CD8-positive, alpha-beta memory T cell (primary cell): ENCODE data around the gene BCLAF3. TPM values are rescaled to one million over a fixed set of nuclear protein-coding genes. Genes with fewer than 3 reads are reported as not detected.

Source experiments
- CTCF ChIA-PET: fragments of 350-600 bp; sonication (Branson Sonifier 250); formaldehyde crosslinking; loops from one replicate; lab custom pipeline; 2021; ENCODE audit warnings: antibody characterized with exemption; lab: Charles Lee
- POLR2A ChIA-PET: fragments of 350-600 bp; sonication (Branson Sonifier 250); formaldehyde crosslinking; loops from one replicate; lab custom pipeline; 2021; ENCODE audit warnings: antibody characterized with exemption; lab: Charles Lee
- DNase-seq, 5 donors: peaks; one replicate each; pipeline versions ENCODE4 v3.0.0 to v3.0.0-alpha.2; 2020 to 2022; ENCODE audit warnings: mixed read lengths in 1 of 5
- H3K27ac ChIP-seq: one replicate; pipeline ENCODE4 v1.7.0; 2013; ENCODE audit warnings: low read depth, mild to moderate bottlenecking, low read length, moderate library complexity
- H3K27me3 ChIP-seq: 2 replicates; pipeline ENCODE4 v1.7.0; 2013; ENCODE audit warnings: low read length, mild to moderate bottlenecking; ENCODE audit not compliant: insufficient read depth, poor library complexity, severe bottlenecking
- H3K36me3 ChIP-seq: 2 replicates; pipeline ENCODE4 v1.7.0; 2013; ENCODE audit warnings: mild to moderate bottlenecking, low read length, moderate library complexity; ENCODE audit not compliant: insufficient read depth
- H3K4me1 ChIP-seq: 2 replicates; pipeline ENCODE4 v1.7.0; 2013; ENCODE audit warnings: mild to moderate bottlenecking, low read length, moderate library complexity; ENCODE audit not compliant: insufficient read depth
- H3K4me3 ChIP-seq: 2 replicates; pipeline ENCODE4 v1.7.0; 2013; ENCODE audit warnings: mild to moderate bottlenecking, low read length
- H3K9me3 ChIP-seq: 2 replicates; pipeline ENCODE4 v1.7.0; 2013; ENCODE audit warnings: mild to moderate bottlenecking, low read length
- H3K27ac Mint-ChIP-seq, 8 donors: one replicate each; pipeline ENCODE4 v1.8.0; 2020 to 2021; ENCODE audit warnings: mixed read lengths in 8 of 8, mild to moderate bottlenecking in 6 of 8, inconsistent platforms in 3 of 8, moderate library complexity in 3 of 8
- H3K27me3 Mint-ChIP-seq, 2 donors: one replicate each; pipeline ENCODE4 v1.8.0; 2020 to 2021; ENCODE audit warnings: mixed read lengths in 2 of 2, mild to moderate bottlenecking in 1 of 2, moderate library complexity in 1 of 2
- H3K36me3 Mint-ChIP-seq, 3 donors: one replicate each; pipeline ENCODE4 v1.8.0; 2020 to 2021; ENCODE audit warnings: mixed read lengths in 3 of 3, inconsistent platforms in 1 of 3, mild to moderate bottlenecking in 1 of 3
- H3K4me1 Mint-ChIP-seq, 3 donors: one replicate each; pipeline ENCODE4 v1.8.0; 2020 to 2021; ENCODE audit warnings: mixed read lengths in 3 of 3, inconsistent platforms in 1 of 3, mild to moderate bottlenecking in 1 of 3
- H3K4me3 Mint-ChIP-seq, 7 donors: one replicate each; pipeline ENCODE4 v1.8.0; 2020 to 2021; ENCODE audit warnings: mixed read lengths in 7 of 7, mild to moderate bottlenecking in 6 of 7, moderate library complexity in 4 of 7, inconsistent platforms in 2 of 7
- H3K9me3 Mint-ChIP-seq, 5 donors: one replicate each; pipeline ENCODE4 v1.8.0; 2020 to 2022; ENCODE audit warnings: mixed read lengths in 5 of 5, mild to moderate bottlenecking in 3 of 5, moderate library complexity in 2 of 5, inconsistent platforms in 1 of 5
- polyA plus RNA-seq: library from polyadenylated mRNA; unstranded; fragments of 300-500 nt; fragmentation: Illumina TruSeq; gene quantifications from one replicate; pipeline ENCODE4 v1.2.3, GENCODE V29; 2021
- total RNA-seq, 2 experiments: library from RNA; stranded (reverse); gene quantifications; one replicate each; pipeline ENCODE4 v1.2.3, GENCODE V29; 2021

The BCLAF3 gene
- total RNA-seq (1 to 10 TPM; 4.3 to 4.9 TPM), polyA plus RNA-seq (2.9 TPM)

DNA sequence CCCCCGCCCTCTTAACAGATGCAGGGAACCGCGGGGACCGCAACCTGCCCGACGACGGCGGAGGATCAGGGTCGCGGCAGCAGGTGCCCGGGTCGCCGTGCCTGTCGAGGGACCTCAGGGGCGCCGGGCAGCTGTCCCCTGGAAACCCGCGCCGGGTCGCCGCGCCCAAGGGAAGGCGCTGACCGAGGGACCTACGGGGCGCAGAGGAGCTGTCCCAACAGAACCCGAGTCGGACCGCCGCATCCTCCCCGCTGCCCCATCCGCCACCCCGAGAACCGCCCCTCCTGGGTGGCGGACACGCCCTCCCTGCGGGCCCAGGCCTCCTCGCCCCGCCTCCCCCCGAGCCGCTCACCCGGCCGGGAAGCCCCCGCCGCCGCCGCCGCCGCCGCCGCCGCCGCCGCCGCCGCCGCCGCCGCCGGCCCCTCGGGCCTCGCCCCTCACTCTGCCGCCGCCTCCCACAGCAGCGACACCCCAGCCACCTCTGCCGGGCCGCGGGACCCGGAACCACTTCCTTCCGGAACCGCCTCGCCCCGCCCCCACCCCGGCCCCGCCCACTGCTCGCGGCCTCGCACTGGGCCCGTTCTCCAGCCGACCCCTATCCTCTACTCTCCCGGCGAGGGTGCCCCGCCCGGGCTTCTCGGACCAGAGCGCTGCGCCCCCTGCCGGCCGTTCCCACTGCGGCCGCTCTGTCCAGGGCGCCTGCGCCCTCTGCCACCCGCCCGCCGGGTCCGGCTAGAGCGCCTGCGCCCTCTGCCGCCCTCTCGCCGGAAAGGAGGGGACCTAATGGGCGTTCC is at the start of gene BCLAF3:
Gene BCLAF3 (minus strand): TSS at position 506 of the 794 bp plus-strand sequence. CDS start 20,797 bp downstream, outside the sequence.
- peaks cover 1 to 7% (median 4%) of the 10 kb centered on the region in 3 donors for H3K36me3 Mint-ChIP-seq
- H3K9me3 Mint-ChIP-seq: peaks cover 0 to 4% (median 0%) of the 10 kb centered on the region in 5 donors
- CTCF ChIA-PET: interaction anchor here (0.9 to 1.6 kb wide), 4 partner anchors 14 to 86 kb away, joined by 3 to 9 read pairs (median 3); no protein-coding TSS in a partner anchor
- Histone ChIP-seq H3K9me3 (no peaks in the 10 kb centered on the region), H3K4me3 (peak within 1 kb of the TSS; percentile 50), H3K4me1 (no peaks in the 10 kb centered on the region), H3K36me3 (no peaks in the 10 kb centered on the region), H3K27ac (peak within 1 kb of the TSS; percentile 47), H3K27me3 (no peaks in the 10 kb centered on the region)
- peaks cover 0 to 4% of the 10 kb centered on the region in 2 donors for H3K27me3 Mint-ChIP-seq
- peak; percentile 77 to 89 (median 83) for DNase-seq
- H3K4me1 Mint-ChIP-seq: peaks cover 17 to 35% (median 22%) of the 10 kb centered on the region in 3 donors
- peak within 1 kb of the TSS; percentile 85 to 99 (median 93) for H3K27ac Mint-ChIP-seq
- H3K4me3 Mint-ChIP-seq: peak within 1 kb of the TSS; percentile 82 to 91 (median 90)
- POLR2A ChIA-PET: no interaction called here

DNA sequence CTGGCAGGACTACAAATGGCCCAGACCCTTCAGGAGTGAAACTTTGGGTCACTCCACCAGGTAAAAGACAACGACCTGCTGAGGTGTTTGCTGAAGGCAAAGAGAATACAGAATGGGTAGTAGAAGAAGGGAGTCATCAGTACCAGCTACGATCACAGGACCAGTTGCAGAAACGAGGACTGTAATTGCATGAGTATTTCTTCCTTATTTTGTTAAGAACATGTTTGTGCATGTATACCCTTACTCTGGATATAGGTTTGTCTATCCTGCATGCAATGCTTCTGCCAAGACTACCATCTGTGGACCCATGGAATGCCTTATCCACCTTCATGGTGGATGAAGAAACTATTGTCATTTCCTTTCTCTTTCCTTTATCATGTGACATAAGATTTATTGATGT is 48.1 kb upstream of the BCLAF3 start:
- no peak overlapping the region for H3K27ac ChIP-seq
- no peaks in the 10 kb centered on the region for H3K9me3 Mint-ChIP-seq
- ChIA-PET POLR2A (no interaction called here), CTCF (no interaction called here)
- no peak overlapping the region for H3K4me3 ChIP-seq
- no peaks in the 10 kb centered on the region for H3K27me3 ChIP-seq
- no peaks in the 10 kb centered on the region for H3K4me1 ChIP-seq
- DNase-seq: no peak
- no peaks in the 10 kb centered on the region for H3K9me3 ChIP-seq
- H3K27me3 Mint-ChIP-seq: peaks cover 0 to 3% of the 10 kb centered on the region in 2 donors
- no peaks in the 10 kb centered on the region for H3K4me1 Mint-ChIP-seq
- H3K4me3 Mint-ChIP-seq: no peak overlapping the region
- no peaks in the 10 kb centered on the region for H3K36me3 ChIP-seq
- H3K36me3 Mint-ChIP-seq: peaks cover 0 to 7% (median 5%) of the 10 kb centered on the region in 3 donors
- H3K27ac Mint-ChIP-seq: no peak overlapping the region

DNA sequence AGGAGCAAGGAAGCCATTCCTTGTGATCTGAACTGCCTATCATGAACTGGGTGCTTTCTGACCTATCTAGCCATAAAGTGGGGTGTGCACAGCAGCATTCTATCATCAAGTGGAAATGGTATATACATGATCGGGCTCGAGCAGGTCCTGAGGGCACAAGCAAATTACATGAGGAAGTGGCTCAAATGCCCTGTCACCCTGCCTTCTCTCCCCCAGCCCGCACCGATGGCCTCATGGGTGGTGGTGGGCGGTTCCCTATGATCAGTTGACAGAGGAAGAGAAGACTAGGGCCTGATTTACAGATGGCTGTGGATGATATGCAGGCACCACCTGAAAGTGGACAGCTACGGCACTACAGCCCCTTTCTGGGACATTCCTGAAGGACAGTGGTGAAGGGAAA is 46.3 kb upstream of the BCLAF3 start:
- Histone ChIP-seq H3K27ac (no peak overlapping the region), H3K4me3 (no peak overlapping the region), H3K9me3 (no peaks in the 10 kb centered on the region), H3K27me3 (no peaks in the 10 kb centered on the region), H3K36me3 (no peaks in the 10 kb centered on the region), H3K4me1 (no peaks in the 10 kb centered on the region)
- Mint-ChIP-seq H3K27me3 (peaks cover 0 to 3% of the 10 kb centered on the region in 2 donors), H3K36me3 (peaks cover 0 to 10% (median 5%) of the 10 kb centered on the region in 3 donors), H3K27ac (no peak overlapping the region), H3K9me3 (no peaks in the 10 kb centered on the region), H3K4me3 (no peak overlapping the region), H3K4me1 (no peaks in the 10 kb centered on the region)
- no peak for DNase-seq
- POLR2A ChIA-PET: no interaction called here
- CTCF ChIA-PET: no interaction called here

DNA sequence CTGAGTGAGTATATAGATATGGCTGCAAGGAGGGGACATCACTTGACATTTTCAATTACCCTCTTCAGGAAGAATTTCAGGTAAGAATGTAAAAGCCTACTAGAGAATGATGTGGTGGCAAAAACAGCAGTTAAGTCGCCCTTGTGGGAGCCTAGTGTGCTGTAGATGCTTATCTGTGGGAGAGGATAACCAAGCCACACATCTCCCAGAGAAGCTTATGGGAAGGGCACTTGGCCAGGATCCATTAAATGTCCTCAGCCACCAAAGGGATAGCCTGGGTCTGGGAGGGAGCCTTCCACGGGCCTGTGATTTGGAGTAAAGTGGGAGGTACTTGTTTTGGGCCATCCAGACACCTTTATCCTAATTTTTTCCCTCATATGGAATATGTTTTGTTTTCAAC is 41.3 kb upstream of the BCLAF3 start:
- Mint-ChIP-seq H3K4me3 (no peak overlapping the region), H3K4me1 (peaks cover 5 to 19% (median 18%) of the 10 kb centered on the region in 3 donors), H3K9me3 (no peaks in the 10 kb centered on the region), H3K36me3 (peaks cover 0 to 3% (median 0%) of the 10 kb centered on the region in 3 donors), H3K27ac (no peak overlapping the region), H3K27me3 (peaks cover 0 to 3% of the 10 kb centered on the region in 2 donors)
- ChIA-PET CTCF (no interaction called here), POLR2A (no interaction called here)
- DNase-seq: no peak
- H3K4me1 ChIP-seq: no peaks in the 10 kb centered on the region
- H3K4me3 ChIP-seq: no peak overlapping the region
- no peaks in the 10 kb centered on the region for H3K36me3 ChIP-seq
- H3K27me3 ChIP-seq: no peaks in the 10 kb centered on the region
- no peaks in the 10 kb centered on the region for H3K9me3 ChIP-seq
- no peak overlapping the region for H3K27ac ChIP-seq

DNA sequence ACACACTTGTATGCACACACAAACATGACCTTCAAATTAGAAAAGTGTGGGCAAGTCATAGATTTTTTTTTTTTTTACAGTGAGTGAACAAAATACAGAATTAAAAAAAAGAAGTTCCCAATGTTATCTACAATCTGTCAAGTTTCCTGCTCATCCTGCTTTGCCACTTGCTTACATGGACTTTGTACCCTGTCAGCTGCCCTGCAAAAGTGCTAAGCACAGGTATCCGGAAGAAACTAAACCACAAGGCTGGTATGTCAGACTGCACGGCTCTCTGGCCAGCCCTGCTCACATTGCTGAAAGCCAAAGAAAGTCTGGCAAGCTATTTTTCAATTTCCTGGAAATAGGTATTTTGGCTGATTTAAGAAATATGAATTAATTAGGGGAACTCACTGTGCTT is 38.9 kb upstream of the BCLAF3 start:
- CTCF ChIA-PET: no interaction called here
- DNase-seq: no peak
- H3K27me3 Mint-ChIP-seq: no peaks in the 10 kb centered on the region
- Histone ChIP-seq H3K36me3 (no peaks in the 10 kb centered on the region), H3K4me3 (no peak overlapping the region), H3K27ac (no peak overlapping the region), H3K4me1 (no peaks in the 10 kb centered on the region), H3K27me3 (no peaks in the 10 kb centered on the region), H3K9me3 (no peaks in the 10 kb centered on the region)
- H3K36me3 Mint-ChIP-seq: peaks cover 0 to 3% (median 3%) of the 10 kb centered on the region in 3 donors
- POLR2A ChIA-PET: no interaction called here
- H3K9me3 Mint-ChIP-seq: no peaks in the 10 kb centered on the region
- H3K27ac Mint-ChIP-seq: no peak overlapping the region
- no peak overlapping the region for H3K4me3 Mint-ChIP-seq
- H3K4me1 Mint-ChIP-seq: peaks cover 5 to 19% (median 18%) of the 10 kb centered on the region in 3 donors

DNA sequence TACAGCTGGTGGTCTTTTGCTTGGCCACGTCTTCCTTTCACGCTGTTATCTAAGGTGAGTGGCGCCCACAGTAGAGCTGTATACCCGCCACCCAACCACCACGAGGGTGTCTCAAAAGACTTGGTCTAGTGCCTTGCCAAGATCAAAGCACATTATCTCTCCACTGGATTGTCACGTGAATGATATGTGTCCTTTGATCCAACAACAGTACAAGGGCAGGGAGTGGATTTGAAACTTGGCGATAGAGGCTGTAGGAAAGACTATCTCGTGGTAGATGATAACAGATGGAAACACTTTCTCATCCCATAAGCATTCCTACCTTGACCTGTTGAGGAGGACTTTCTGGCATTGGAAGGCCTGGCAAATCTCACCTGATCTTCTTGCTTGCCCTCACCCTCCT is 37.7 kb upstream of the BCLAF3 start:
- H3K27ac Mint-ChIP-seq: no peak overlapping the region
- ChIA-PET CTCF (no interaction called here), POLR2A (no interaction called here)
- H3K27me3 Mint-ChIP-seq: no peaks in the 10 kb centered on the region
- no peak for DNase-seq
- H3K36me3 Mint-ChIP-seq: peaks cover 0 to 11% (median 3%) of the 10 kb centered on the region in 3 donors
- peaks cover 5 to 19% (median 18%) of the 10 kb centered on the region in 3 donors for H3K4me1 Mint-ChIP-seq
- H3K4me3 Mint-ChIP-seq: no peak overlapping the region
- no peaks in the 10 kb centered on the region for H3K4me1 ChIP-seq
- H3K27me3 ChIP-seq: no peaks in the 10 kb centered on the region
- H3K9me3 ChIP-seq: no peaks in the 10 kb centered on the region
- no peaks in the 10 kb centered on the region for H3K9me3 Mint-ChIP-seq
- no peak overlapping the region for H3K4me3 ChIP-seq
- H3K36me3 ChIP-seq: no peaks in the 10 kb centered on the region
- no peak overlapping the region for H3K27ac ChIP-seq

DNA sequence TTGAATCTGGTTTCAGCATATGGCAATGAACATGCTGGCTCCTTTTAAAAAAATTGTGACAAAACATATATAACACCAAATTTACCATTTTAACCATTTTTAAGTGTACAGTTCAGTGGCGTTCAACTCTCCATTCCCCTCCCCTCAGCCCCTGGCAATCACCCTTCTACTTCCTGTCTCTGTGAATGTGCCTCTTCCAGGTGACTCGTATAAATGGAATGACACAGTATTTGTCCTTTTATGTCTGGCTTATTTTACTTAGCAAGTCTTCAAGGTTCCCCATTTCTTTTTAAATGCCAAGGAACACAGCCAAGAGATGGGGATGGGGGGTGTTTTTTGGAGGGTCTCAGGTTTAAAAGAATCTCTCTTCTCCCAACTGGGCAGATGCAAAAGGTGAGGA is 35.4 kb upstream of the BCLAF3 start:
- H3K9me3 ChIP-seq: no peaks in the 10 kb centered on the region
- H3K4me1 Mint-ChIP-seq: peaks cover 5 to 19% (median 18%) of the 10 kb centered on the region in 3 donors
- no peak overlapping the region for H3K27ac ChIP-seq
- DNase-seq: no peak
- H3K27me3 ChIP-seq: no peaks in the 10 kb centered on the region
- H3K36me3 Mint-ChIP-seq: peaks cover 0 to 33% (median 11%) of the 10 kb centered on the region in 3 donors
- POLR2A ChIA-PET: no interaction called here
- H3K36me3 ChIP-seq: no peaks in the 10 kb centered on the region
- H3K27me3 Mint-ChIP-seq: peaks cover 0 to 8% of the 10 kb centered on the region in 2 donors
- no peak overlapping the region for H3K27ac Mint-ChIP-seq
- no peaks in the 10 kb centered on the region for H3K9me3 Mint-ChIP-seq
- H3K4me3 ChIP-seq: no peak overlapping the region
- no peaks in the 10 kb centered on the region for H3K4me1 ChIP-seq
- no peak overlapping the region for H3K4me3 Mint-ChIP-seq
- CTCF ChIA-PET: no interaction called here

DNA sequence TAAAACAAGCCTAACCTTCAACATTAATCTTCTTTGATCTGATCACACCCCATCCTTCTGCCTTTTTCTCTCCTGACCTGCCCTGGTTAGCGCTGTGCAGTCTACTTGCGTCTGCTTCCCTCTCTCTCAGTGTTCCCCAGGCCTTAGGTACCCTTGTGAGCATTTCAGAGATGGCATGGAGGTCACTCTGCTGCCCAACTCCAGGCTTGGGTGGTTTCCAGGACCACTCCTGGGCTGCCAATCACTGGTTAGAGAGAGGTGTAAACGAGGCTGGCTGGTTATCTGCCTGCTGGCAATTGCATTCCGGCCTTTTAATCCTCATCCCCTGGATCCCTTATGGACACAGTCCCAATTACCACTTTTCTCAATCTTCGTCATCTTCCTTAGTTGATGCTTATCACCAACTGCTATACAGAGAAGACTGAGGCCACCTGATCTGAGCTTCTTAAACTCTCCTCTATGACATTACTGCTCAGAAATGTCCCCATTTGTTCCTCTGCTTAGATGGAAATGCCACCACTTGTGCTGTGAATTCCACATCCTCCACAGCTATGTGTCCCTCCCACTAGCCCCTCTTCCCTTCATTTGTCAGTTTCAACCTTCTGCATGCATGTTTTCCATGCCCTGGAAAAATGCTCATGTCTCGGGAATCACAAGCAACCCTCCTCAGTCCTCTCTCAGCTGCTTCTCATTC is 29.0 kb upstream of the BCLAF3 start:
- Histone ChIP-seq H3K9me3 (no peaks in the 10 kb centered on the region), H3K27ac (no peak overlapping the region), H3K4me1 (no peaks in the 10 kb centered on the region), H3K27me3 (no peaks in the 10 kb centered on the region), H3K36me3 (no peaks in the 10 kb centered on the region), H3K4me3 (no peak overlapping the region)
- ChIA-PET CTCF (no interaction called here), POLR2A (no interaction called here)
- Mint-ChIP-seq H3K27ac (no peak overlapping the region), H3K9me3 (peaks cover 4 to 17% (median 14%) of the 10 kb centered on the region in 5 donors), H3K27me3 (peaks cover 2 to 19% of the 10 kb centered on the region in 2 donors), H3K36me3 (peaks cover 0 to 60% (median 15%) of the 10 kb centered on the region in 3 donors), H3K4me1 (no peaks in the 10 kb centered on the region), H3K4me3 (no peak overlapping the region)
- DNase-seq: no peak
